ENCODE measurements around the gene RXRB.

RXRB gene

DNA sequence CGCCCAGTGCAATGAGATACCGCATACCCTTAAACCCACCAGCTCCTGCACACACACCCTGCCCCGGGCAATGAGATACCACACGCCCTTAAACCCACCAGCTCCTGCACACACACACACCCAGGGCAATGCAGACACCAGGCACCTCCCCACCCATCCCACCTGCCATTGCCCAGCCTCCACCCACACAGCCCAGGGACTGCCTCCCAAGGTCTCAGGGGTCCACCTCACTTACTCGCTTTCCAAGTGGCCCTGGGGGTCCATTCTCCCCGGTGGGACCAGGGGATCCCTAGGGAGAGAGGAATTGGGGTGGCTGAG lies 32.2 kb downstream of the RXRB start:
- TF ChIP-seq, protein P1, sequence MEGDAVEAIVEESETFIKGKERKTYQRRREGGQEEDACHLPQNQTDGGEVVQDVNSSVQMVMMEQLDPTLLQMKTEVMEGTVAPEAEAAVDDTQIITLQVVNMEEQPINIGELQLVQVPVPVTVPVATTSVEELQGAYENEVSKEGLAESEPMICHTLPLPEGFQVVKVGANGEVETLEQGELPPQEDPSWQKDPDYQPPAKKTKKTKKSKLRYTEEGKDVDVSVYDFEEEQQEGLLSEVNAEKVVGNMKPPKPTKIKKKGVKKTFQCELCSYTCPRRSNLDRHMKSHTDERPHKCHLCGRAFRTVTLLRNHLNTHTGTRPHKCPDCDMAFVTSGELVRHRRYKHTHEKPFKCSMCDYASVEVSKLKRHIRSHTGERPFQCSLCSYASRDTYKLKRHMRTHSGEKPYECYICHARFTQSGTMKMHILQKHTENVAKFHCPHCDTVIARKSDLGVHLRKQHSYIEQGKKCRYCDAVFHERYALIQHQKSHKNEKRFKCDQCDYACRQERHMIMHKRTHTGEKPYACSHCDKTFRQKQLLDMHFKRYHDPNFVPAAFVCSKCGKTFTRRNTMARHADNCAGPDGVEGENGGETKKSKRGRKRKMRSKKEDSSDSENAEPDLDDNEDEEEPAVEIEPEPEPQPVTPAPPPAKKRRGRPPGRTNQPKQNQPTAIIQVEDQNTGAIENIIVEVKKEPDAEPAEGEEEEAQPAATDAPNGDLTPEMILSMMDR (IDR thresholded peaks at IDR 0.05; ENCODE audit: low read depth, low read length) = no peak
- H3K4me3 ChIP-seq (ENCODE audit: low read depth, low read length) = no peak overlapping the region

DNA sequence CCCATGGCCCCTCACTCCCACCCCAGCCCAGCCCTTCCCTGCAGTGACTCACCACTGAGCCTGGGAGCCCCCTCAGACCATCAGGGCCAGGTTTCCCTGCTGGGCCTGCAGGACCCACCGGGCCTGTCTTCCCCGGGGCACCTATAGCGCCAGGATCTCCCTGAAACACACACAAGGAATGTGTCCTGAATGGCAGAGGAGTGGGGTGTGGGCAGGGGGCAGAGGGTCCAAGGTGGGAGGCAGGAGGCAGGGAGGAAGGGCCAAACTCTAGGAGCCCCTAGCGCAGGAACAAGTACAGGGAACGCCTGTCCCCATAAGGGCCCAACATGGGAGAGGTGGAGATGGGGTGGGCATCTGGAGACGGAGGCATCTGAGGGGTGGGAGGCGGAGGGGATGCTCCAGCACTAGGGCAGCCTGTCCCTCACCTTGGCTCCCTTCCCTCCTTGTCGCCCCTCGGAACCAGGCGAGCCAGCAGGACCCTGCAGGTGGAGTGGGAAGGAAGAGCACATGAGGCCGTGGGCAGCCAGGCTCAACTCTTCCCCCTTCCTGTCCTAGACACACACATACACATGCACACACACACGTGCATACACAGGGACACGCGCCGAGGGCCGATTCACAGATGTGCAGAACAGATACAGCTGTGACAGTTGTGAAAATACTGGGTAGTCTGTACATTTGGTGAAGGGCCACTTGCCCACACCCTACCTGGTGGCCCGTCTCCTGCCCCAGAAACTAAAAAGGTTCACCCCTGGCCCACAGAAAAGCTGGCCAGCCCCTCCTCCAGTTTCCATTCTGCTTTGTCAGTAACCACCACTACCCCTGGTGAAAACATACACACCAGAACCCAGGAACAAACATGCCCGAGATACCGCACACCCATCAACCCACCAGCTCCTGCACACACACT lies 32.8 kb downstream of the RXRB start:
- TF ChIP-seq, protein P1 (IDR thresholded peaks at IDR 0.05; ENCODE audit: low read depth, low read length) = no peak
- H3K4me3 ChIP-seq (ENCODE audit: low read depth, low read length) = no peak overlapping the region

GRCh38 chr6:33166811-33167210 lies 33.7 kb downstream of the RXRB start:
- TF ChIP-seq, protein P1 (IDR thresholded peaks at IDR 0.05; ENCODE audit: low read depth, low read length) = no peak
- no peak overlapping the region for H3K4me3 ChIP-seq (ENCODE audit: low read depth, low read length)

DNA sequence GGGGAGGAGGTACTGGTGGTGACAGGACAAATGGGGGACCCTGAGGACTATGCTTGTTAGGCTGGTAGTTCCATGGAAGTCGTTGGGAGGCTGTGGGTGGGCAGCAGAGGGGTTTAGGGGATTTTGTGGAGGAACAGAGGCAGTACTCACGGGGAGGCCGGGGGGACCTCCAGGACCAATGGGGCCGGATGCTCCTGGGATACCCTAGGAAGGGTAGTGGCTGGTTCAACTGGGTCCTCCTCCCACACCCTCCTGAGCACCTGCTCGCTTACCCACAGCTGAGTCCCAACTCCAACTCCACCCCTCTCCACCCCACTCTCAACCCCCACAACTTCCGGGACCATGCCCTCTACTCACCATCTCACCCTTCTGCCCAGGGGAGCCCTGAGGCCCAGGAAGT lies 34.1 kb downstream of the RXRB start:
- TF ChIP-seq, protein P1 (IDR thresholded peaks at IDR 0.05; ENCODE audit: low read depth, low read length) = no peak
- no peak overlapping the region for H3K4me3 ChIP-seq (ENCODE audit: low read depth, low read length)

GRCh38 chr6:33165581-33166258 lies 34.7 kb downstream of the RXRB start:
- no peak overlapping the region for H3K4me3 ChIP-seq (ENCODE audit: low read depth, low read length)
- TF ChIP-seq, protein P1 (IDR thresholded peaks at IDR 0.05; ENCODE audit: low read depth, low read length) = no peak

GRCh38 chr6:33164665-33165373 lies 35.6 kb downstream of the RXRB start:
- H3K4me3 ChIP-seq (ENCODE audit: low read depth, low read length) = no peak overlapping the region
- TF ChIP-seq, protein P1 (IDR thresholded peaks at IDR 0.05; ENCODE audit: low read depth, low read length) = no peak
